HG03558 (cell line): ENCODE measurements around the gene SF3A2.

ENCODE experiments used
- ATAC-seq: cut with Tn5 transposase; IDR thresholded peaks from one replicate; pipeline ENCODE4 v1.9.1; 2021; ENCODE audit warnings: moderate number of reproducible peaks; ENCODE audit not compliant: unreplicated experiment; ENCODE audit errors: extremely low read depth

SF3A2 gene

DNA sequence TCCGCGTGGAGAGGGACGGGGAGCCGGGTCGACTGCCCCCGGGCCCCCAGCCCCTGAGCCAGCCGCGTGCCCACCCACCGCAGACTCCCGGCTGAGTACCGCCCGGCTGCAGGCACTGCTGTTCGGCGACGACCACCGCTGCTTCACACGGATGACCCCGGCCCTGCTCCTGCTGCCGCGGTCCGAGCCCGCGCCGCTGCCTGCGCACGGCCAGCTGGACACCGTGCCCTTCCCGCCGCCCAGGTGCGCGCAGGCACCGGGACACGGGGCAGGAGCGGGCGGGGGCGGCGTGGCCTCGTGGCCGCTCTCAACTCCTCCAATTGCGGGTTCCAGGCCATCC is 14.1 kb downstream of the SF3A2 start:
- no peak for ATAC-seq

DNA sequence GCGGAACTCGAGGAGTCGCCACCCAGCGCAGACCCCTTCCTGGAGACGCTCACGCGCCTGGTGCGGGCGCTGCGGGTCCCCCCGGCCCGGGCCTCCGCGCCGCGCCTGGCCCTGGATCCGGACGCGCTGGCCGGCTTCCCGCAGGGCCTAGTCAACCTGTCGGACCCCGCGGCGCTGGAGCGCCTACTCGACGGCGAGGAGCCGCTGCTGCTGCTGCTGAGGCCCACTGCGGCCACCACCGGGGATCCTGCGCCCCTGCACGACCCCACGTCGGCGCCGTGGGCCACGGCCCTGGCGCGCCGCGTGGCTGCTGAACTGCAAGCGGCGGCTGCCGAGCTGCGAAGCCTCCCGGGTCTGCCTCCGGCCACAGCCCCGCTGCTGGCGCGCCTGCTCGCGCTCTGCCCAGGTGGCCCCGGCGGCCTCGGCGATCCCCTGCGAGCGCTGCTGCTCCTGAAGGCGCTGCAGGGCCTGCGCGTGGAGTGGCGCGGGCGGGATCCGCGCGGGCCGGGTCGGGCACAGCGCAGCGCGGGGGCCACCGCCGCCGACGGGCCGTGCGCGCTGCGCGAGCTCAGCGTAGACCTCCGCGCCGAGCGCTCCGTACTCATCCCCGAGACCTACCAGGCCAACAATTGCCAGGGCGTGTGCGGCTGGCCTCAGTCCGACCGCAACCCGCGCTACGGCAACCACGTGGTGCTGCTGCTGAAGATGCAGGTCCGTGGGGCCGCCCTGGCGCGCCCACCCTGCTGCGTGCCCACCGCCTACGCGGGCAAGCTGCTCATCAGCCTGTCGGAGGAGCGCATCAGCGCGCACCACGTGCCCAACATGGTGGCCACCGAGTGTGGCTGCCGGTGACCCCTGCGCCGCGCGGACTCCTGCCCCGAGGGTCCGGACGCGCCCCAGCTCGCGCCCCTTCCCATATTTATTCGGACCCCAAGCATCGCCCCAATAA is 14.8 kb downstream of the SF3A2 start:
- ATAC-seq: no peak

DNA sequence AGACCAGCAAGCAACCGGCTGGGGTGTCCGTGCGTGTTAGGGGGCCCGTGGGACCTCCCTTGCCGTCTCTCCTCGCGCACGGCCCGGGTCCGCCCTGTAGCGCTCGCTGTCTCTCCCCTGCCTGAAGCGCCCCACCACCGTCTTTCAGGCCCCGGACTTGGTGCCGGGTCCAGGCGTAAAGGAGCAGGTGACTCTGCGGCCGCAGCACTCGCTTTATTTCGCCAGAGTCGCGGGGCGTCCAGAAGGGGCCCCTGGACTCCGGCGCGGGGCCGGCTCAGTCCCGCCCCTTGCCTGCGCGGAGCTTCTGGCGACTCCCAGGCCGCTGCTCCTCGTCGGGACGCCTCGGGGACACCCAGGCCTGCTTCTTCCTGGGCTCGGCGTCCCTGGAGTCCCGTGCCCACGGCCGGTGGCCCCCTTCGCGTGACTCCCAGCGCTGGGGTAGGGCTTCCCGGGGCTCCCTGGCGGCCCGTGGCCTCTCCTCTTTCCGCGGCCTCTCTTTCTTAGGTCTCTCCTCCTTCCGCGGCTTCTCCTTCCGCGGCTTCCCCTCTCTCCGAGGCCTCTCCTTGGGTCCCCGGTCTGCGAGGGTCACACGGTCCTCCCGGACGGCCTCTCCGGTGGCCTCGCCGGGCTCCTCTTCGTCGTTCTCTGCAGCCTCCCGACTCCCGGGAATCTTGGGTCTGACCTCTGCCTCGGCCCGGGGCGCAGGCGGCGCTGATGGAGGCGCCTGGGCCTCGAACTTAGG is 15.6 kb downstream of the SF3A2 start:
- ATAC-seq: no peak

DNA sequence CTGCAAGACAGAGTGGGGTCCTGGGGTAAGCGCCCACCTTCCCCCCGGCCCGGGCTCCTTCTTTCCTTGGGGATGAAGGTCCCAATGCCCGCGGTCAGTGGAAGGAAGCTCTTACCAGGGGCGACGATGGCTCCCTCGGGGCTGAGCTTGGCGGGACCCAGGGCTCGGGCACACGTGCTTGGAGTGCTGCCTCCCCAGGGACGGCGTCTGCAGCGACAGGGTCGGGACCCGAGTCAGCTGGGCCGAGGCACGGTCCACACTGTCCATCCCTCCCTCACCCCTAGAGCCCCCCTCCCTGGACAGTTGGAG is 16.1 kb downstream of the SF3A2 start:
- no peak for ATAC-seq

DNA sequence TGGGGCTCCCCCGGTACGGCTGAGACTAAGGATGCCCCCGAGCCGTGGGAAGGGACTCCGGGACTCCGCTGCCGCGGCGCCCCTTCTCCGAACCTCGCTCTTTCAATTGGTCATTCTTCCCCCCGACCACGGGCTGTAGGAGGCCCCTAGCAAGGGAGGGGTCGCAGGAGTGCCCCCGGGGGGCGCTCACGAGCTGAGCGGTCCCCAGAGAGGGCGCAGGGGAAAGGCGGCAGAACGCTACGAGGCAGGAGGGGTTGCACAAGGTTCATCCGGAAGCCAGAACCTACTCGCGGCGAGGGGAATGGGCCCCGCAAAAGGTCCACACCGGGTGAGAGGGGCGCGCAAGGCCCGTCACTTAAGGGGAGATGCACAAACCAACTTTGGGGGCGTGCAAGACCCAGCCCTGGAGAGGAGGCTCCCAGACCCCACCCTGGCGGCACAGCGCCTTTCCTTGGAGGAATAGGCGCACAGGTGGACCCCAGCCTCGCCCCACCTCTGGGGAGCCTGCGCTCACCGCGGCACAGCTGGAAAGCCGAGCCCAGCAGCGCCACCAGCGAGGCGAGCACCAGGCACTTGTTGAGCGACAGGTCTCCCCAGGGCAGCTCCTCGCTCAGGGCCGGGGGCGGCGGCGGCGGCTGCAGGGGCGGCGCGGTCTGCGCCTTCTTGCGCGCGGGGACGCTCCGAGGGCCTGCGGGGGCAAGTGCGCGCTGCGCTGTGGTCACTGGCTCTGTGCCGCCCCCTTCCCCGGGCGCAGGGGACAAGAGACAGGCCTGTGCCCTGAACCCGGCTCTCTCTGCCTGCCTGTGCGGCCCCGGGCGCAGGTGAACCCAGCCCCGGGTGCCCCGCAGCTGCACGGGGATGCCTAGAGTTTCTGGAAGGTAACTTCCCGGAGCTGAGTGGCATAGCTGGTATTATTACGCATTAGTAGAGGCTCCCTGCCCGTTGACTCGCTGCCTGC is 16.8 kb downstream of the SF3A2 start:
- no peak for ATAC-seq

DNA sequence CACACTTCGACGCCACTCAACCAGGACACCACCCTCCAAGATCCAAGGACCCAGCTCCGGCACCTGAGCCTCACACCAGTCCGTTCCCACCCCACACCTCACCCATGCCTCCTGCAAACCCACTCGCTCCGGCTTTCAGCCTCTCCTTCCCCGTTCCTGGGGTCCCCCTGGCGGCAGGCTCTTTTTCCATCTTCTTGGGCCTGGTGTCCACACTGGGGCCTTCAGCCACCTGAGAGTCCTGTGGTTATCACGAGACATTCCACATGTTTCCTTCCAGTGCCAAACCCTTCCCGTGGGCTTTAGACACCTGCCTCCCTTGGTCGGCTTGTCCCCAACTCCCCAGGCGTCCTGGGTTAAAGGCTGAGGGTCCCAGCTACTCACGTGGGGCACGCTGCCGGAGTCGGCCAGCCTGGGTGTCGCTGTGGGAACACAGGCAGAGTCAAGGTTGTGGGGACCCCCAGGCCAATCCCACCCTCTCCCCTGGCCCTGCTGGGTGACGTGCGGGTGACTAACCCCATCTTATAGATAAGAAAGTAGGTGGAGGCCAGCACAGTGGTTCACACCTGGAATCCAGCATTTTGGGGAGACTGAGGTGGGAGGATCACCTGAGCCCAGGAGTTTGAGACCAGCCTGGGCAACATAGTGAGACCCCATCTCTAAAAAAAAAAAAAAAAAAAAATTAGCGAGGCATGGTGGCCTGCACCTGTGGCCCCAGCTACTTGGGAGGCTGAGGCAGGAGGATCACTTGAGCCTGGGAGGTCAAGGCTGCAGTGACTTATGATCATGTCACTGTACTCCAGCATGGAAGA is 17.6 kb downstream of the SF3A2 start:
- no peak for ATAC-seq

DNA sequence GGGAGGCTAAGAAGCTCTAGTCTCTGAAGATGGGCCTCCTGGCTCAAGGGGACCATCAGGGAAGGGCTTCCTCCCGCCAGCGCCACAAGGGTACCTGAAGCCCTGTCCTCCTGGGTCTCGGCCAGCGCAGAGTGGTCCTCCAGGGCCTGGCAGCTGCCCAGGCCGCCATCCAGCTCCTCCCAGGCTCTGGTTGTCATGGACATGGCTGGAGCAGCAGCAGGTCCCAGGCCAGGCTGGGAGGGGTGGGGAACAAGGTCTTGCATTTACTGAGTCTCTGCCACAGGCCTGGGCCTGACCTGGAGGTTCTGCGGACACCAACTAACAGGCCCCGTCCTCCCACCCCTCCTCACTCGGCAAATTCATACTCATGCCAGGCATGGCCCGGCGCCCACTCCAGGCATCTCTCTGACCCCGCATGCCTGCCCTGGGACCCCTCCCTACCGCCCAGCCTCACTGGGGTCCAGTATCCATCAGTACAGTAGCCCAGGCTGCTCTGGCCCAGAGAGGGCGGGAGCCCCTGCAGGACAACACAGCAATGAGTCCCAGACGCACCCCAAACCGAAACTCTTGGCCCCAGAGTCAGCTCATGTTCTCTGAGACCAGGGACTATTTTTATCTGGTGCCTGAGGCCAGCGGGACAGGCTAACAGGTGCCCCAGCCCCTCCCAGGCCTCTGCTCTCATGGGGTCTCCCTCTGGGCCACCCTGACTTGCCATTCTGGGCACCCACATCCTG is 18.7 kb downstream of the SF3A2 start:
- no peak for ATAC-seq

DNA sequence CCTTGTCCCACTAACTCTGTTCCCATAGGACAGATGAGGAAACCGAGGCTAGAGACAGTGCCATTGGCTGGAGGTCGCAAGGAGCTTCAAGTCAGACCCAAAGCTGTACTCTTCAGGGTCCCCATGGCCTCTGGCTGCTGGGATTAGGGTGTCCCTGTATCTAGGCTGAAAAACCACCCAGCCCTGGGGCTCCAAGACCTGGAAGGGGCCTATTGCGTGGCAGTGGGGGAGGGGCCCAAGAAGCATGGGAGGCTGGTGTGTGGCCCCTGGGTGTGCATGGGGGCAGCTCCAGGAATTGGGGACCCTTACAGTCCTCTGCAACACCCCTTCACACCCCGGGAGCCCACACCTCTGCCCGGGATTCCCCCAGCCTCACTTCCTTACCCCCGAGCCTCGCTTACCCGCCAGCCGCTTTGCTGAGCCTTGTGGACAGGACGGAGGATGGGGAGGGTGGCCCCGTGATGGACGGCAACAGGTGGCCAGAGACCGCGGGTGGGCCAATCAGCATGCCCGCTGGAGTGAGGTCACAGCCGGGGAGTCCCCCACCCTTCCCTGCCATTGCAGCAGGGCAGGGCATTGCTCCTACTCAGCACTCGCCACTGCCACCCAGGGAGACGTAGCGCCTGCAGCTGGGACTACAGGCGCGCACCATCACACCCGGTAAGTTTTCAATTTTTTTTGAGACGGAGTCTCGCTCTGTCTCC is 19.5 kb downstream of the SF3A2 start, which contains the start of gene JSRP1:
TSS of gene JSRP1 (minus strand) at position 436 of the 704 bp plus-strand sequence. CDS start 1,103 bp downstream, outside the sequence.
- no peak for ATAC-seq

DNA sequence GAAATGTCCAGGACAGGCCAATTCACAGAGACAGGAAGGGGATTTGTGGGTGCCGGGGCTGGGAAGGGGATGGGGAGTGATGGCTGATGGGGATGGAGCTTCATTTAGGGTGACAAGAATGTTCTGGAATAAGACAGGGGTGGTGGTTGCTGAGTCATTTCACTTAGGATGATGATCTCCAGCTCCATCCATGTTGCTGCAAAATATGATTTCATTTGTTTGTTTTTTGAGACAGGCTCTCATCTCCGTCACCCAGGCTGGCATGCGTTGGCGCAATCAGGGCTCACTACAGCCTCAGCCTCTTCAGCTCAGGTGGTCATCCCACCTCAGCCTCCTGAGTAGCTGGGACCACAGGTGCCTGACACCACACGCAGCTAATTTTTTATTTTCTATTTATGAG is 22.7 kb downstream of the SF3A2 start:
- no peak for ATAC-seq

DNA sequence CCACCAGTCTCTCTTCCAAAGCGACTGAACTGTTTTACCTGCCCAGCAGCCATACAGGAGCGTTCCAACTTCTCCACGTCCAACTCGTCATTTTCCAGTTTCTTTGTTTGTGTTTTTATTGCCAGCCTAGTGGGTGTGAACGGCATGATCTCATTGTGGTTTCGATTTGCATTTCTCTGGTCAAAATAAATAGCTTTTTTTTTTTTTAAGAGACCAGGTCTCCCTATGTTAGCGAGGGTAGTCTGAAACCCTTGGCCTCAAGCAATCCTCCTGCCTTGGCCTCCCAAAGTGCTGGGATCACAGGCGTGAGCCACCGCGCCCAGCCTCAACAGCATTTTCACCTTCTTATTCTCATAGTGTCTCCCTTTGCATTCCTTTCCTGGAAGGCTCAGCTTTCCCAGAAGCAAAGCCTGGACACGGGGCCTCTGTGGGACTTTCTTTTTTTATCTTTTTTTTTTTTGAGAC is 23.7 kb downstream of the SF3A2 start:
- no peak for ATAC-seq

DNA sequence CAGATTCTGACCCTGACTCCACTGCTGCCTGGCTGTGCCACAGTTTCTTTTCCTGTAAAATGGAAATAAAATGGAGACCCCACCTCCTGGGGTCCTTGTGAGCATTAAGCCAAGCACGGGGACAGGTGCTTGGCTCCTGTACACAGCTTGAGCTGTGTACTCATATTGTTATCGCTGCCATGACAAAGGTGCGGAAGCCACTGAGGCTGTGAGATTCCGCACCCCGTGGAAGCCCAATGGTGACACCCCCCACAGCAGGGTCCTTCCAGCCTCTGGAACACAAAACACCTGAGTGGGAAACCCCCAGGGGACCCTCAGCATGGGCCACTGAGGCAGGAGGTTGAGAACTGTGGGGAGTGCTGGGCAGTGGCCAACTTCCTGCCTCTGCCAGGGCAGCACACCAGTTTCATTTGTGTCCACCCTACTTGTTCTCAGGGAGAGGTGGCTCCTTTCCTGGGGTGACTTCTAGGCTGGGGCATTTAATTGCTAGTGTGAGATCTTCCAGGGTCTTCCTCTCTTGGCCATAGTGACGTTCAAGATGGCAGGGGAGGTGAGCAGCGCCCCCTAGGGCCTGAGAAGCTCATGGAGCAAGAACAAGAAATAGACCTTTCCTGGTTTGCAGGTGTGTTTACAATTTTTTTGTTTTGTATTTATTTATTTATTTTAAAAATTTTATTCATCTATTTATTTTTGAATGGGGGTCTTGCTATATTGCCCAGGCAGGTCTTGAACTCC is 25.0 kb downstream of the SF3A2 start:
- no peak for ATAC-seq

DNA sequence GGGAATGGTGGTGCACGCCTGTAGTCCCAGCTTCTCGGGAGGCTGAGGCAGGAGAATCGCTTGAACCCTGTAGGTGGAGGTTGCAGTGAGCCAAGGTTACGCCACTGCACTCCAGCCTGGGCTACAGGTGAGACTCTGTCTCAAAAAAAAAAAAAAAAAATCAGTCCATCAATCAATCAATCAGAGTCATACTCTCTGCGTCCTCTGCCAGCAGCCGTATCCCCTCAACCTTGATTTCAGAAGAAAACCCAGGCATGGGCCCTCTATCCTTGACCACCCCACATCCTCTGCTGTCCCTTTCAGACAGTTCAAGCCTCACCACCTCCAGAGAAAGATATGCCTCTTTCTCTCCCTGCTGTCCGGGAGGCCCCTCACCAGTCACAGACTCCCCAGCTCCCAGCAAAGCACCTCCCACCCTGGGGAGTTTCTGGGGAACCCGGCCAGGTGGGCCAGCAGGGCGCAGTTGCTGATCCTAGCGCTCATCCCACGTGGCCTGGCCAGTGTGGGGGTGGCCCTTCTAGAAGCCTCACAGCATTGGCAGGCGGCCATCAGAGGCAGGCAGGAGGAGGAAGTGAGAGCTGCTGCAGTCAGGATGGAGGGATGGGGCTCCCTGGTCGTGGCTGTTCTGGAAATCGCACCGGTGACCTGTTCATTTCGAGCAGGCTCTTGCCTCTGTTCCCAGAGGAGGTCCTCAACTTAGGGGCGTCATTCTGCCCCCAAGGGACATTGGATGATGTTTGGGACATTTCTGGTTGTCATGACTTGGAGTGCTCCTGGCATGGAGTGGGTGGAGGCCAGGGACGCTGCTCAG is 29.8 kb downstream of the SF3A2 start:
- ATAC-seq: no peak

DNA sequence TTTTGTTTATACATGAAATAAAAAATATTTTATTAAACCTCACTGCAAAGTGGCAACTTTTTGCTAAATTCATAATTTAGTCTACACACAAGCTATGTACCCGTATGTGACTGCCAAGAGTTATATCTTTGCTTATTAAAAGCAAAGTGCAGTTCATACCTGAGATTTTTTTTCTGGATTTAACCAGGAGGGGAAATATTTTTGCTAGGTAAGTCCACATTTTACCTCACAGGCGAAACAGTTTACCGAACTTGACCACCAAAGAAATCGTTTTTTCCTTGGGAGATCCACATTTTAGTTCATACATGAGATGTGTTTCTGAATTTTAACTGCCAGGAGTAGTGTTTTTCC is 31.8 kb downstream of the SF3A2 start:
- ATAC-seq: no peak

DNA sequence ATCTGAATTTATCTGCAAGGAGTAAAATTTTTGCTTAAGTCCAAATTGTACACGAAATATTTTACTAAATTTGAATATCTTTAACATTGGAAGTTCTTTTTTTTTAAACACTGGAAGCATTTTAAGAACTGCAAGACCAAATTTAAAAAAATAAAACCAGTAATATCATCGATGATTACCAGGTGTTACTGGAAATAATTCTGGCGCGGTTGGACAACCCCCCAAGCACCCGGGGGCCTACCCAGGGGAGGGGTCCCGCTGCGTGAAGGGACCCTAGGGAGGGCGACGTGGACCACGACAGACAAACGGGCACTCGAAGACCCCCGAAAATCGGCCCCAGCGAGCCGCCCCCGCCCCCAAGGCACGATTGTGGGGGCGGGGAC is 32.2 kb downstream of the SF3A2 start:
- no peak for ATAC-seq

DNA sequence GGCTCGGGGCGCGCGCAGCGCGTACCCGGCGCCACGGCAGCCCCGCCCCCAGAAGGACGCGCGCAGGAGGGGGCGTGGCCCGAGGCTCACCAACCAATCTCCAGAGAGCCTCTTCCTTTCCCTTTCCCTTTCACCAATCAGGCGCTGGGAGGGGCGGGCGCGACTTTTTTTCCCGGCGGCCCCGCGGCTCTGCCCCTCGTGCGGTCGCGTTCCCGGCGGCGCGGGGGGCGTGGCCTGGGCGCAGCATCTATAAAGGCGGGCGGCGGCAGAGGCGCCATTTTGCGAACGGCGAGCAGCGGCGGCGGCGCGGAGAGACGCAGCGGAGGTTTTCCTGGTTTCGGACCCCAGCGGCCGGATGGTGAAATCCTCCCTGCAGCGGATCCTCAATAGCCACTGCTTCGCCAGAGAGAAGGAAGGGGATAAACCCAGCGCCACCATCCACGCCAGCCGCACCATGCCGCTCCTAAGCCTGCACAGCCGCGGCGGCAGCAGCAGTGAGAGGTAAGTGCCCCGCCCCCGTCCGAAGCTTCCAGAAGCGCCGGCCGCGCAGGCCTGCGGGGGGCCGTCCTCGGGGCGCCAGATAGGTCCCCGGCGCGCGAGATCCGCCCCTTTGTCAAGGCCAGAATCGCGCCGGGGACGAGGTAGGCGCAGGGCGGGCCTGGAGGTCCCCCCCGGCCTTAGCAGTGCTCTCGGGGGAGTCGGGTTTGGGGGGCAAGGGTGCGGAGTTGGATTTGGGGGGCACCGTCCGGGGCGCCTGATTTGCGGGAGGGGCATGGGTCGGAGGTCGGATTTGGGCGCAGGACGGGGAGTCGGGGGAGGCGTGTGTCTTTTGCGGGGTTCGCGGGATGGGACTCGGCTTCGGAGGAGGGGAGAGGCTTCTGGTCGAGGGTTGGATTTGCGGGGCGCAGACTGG is 32.9 kb downstream of the SF3A2 start:
- no peak for ATAC-seq

DNA sequence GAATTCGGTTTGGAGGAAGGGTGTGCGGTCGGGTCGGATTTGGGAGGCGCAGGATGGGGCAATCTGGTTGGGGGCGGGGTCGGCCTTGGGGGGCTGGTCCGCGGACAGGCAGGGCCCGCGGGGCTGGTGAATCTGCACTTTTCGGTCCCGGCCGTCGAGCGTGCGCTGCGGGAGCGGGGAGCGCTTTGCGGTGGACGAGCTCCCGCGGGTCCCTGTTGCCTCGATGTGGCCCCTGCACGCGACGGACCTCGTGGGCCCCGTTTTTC is 33.5 kb downstream of the SF3A2 start:
- no peak for ATAC-seq
